Fibroblast of the conjunctiva (primary cell): ENCODE data around the gene SLC23A2.
"Not testable (repeated sequence)": the region's sequence is repeated elsewhere in the genome, so short reads cannot be mapped to it uniquely, and the experiment has no call there.

ENCODE experiments used
- DNase-seq: peaks from one replicate; pipeline ENCODE4 v3.0.0-alpha.2; 2010; ENCODE audit warnings: low read depth

SLC23A2 gene

DNA sequence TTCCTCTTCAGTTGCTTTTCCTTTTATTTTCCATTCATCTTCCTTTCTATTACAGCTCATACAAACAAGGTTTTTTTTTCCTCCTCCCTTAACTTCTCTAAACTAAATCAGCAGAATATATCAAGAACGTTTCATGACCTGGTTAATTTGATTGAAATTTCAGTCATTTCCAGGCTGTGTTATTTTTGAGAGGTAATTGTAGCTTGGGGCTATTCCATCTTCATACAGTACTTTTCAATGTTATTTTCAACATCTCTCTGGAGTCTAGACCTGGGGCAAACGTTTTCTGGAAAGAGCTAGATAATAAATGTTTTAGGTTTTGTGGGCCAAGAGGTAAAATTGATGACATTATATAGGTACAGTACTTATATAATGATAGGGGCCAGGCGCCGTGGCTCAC is 4.0 kb upstream of the SLC23A2 start:
- no peak for DNase-seq

DNA sequence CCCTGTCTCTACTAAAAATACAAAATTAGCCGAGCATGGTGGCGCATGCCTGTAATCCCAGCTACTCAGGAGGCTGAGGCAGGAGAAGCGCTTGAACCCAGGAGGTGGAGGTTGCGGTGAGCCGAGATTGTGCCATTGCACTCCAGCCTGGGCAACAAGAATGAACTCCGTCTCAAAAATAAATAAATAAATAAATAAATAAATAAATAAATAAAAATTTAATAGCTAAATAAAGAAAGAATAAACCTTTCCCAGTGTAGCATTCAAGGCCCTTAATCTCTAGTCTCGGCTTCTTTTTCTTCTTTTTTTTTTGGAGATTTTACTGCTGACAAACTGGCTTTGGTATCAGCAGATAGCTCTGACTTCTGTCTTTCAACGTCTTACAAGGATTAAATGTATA is 3.5 kb upstream of the SLC23A2 start:
- DNase-seq, result not testable (repeated sequence)

DNA sequence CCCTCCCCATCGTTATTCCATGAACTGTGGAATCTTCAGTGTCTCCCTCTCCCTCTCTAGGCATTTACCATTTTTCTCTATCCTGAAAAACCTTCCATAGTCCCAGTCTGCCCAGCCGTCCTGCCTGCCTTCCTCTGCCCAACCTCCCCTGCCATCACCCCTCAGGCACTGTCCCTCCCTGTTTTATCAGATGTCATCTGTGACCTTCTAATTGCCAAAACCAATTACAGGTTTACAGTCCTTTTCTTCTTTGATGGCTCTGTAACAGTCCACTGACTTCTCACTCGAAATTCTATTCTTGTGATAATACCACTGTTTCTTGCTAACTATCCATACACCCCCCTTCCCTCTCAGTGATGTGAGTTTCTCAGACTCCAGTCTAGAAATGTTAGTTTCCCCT is 2.3 kb upstream of the SLC23A2 start:
- DNase-seq, result no peak

DNA sequence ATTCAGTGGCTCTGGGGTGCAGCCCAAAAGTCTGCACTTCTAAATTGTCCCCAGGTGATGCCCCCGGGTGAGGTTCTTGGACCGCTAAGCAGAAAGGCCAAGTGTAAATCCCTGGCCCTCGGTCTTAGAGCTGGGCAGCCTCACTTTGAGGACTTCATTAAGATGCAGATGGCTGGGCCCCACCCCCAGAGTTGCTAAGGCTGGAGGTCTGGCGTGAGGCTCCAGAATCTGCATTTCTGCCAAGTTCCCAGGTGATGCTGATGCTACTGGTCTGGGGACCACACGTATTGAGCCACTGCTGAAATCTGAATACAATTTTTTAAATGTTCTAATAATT is 735 bp upstream of the SLC23A2 start:
- no peak for DNase-seq

DNA sequence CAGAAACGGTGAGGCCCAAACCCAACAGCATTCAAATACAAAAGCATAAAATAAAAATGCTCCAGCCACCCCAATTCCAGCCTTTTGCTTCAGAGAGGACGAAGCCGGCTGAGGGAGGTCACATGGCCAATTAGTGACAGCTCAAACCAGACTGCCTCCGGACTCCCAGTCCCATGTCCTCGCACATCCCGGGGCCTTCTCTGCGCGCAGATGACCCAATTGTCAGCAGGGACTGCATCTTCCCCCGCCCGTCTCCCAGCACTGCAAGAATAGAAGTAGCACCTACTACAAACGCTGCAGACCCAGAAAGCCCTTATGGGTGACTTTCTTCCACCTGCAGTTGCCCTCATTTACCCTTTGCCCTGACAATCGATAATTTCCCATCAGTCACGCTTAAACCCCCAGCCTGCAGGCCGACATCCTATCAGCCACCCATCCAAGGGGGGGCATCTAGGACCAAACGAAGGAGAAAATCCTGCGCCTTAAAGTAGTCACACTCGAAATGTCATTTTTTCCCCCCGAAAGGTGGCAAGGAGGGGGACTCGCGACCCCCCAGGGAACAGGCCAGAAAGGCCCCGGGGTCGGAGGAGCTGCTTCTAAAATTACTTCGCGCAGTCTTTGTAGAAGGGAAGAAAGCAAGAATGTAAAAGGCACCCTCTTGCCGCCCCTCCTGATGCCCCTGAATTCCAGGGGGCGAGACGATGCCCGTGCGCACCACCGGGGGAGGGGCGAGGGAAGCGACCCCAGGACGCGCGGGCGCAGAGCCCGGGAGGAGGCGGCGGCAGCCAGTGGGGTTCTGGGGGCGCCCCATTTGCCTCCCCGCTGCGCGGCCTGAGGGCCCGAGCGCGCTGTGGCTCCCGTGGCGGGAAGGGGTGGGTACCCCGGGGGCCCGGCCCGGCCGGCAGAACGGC is 792 bp downstream of the SLC23A2 start:
- no peak for DNase-seq

DNA sequence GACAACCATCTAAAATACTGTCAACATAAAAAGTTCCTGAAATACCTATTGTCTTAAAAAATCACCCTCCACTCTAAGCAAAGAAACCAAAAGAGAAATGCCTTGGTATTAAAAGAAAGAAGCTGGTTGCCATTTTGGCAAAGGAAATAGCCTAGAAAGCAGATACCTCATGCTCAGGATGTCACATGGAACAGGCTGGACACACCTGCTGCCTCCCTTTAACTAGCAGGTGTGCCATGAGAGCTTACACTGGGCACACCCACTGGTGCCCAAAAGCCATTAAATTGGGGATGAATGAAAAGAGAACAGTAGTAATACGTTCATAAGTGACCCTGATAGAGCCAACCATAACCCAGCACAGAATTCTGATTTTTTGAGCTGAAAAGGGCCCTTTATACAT is 1.5 kb downstream of the SLC23A2 start:
- no peak for DNase-seq

DNA sequence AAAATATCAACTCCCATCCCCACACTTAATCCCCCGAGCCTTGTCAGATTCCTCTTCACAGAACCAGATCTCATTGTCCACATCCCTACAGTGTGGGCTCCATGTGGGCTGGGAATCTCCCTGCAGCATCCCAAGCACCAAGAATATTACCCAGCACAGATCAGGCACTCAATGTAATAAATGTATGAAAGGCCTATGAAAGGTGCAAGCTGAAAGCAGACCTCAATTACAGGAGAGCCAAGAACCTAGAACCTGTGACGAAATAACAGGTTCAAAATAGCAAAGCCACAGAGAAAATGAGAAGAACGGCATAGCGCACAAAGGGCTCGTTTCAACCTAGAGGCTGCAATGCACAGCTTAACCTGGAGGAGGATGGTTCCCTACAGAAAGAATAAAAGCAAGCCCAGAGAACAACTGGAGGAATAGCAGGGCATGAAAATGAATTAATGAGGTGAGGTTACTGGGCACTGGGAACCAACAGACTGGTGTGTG is 3.1 kb downstream of the SLC23A2 start:
- no peak for DNase-seq

DNA sequence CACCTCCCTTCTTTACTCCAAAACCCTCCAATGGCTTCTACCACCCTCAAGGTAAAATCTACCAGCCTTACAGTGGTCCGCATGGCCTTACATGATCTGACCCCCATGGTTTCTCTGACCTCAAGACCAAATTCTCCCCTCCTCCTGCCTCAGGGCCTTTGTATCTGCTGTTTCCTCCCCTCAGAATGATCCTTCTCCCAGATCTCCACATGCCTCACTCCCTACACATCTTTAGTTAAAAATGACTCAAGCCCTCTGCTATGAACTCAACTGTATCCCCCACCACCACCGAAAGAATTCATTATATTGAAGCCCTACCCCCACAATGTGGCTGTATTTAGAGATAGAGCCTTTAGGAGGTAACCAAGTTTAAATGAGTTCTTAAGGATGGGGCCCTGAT is 4.1 kb downstream of the SLC23A2 start:
- no peak for DNase-seq

DNA sequence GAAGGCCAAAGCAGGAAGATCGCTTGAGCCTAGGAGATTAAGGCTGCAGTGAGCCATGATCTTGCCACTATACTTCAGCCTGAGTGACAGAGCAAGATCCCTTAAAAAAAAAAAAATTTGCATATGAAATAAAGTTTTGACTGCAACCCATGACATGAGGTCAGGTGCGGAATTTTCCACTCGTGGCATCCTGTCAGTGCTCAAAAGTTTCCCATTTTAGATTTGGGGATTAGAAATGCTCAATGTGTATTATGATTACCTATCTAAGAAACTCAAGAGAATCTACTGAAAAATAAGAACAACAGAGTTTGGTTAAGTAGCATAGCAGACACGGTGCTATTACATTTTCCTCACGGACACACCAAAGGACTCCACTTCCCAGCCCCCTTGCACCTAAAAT is 11.7 kb downstream of the SLC23A2 start:
- no peak for DNase-seq

DNA sequence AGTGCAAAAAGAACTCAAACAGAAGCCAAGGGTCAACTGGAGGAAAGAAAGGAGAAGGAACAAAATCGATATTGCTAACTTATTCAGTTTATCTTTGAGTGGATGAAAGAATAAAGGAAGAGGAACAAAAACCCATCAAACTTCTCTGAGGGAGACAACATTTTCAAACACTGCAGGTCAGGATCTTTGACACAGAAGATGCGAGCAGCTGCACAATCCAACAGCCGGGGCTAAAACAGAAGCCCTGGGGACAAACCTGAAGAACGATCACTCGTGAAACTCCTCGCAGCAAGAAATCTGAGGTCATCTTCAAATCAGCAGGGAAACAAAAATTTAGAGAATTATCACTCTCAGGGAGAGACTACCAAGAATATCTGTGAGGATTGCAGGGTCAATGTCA is 14.2 kb downstream of the SLC23A2 start:
- DNase-seq, result no peak

DNA sequence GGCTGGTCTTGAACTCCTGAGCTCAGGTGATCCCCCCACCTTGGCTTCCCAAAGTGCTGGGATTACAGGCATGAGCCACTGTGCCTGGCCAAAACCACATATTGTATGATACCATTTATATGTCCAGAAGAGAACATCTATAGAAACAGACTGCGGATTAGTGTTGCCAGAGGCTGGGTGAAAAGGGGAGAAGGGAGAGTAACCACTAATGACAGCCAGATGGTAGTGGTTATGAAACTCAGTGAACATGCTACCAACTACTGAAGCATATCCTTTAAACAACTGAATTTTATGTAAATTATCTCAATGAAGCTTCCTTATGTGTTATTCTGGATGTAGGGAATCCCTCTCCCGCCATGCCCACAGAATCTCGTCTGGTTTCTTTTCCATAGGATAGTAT is 15.7 kb downstream of the SLC23A2 start:
- peak; percentile 38 for DNase-seq

DNA sequence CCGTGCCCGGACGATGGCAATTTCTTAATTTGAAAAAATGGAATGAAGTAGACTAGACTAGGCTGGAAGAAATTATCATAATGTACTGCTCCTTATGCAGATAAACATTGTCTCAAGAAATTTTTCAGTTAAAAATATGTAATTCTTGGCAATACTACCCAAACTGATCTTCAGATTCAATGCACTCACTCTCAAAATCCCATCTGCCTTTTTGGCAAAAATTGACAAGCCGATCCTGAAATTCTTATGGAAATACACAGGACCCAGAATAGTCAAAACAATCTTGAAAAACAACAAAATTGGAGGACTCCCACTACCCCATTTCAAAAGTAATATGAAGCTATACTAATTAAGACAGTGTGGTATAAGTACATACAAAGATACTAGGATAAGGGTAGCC is 19.0 kb downstream of the SLC23A2 start:
- no peak for DNase-seq

DNA sequence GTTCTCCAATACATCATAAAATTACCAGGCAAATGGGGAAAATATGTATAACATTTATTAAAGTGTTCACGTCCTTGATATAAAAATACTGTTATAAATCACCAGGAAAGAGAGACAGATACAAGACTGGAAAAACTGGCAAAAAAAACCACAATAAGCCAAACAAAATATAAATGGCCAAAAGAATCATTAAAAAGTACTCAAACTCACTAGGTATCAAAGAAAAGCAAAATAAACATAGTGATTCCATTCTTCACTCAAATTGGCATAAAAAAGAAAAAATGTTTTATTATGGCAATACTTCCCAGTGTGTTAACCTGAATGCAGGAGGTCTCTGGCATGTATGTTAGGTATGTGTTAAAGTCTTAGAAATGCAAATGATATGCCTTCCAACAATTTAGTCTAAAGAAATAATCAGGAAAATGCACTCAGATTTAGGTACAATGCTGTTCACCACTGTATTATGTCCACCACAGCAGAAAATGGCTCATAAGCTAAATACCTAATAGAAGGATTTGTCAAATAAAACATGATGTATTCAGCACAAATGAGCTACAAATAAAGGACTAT is 21.4 kb downstream of the SLC23A2 start:
- DNase-seq, result no peak

DNA sequence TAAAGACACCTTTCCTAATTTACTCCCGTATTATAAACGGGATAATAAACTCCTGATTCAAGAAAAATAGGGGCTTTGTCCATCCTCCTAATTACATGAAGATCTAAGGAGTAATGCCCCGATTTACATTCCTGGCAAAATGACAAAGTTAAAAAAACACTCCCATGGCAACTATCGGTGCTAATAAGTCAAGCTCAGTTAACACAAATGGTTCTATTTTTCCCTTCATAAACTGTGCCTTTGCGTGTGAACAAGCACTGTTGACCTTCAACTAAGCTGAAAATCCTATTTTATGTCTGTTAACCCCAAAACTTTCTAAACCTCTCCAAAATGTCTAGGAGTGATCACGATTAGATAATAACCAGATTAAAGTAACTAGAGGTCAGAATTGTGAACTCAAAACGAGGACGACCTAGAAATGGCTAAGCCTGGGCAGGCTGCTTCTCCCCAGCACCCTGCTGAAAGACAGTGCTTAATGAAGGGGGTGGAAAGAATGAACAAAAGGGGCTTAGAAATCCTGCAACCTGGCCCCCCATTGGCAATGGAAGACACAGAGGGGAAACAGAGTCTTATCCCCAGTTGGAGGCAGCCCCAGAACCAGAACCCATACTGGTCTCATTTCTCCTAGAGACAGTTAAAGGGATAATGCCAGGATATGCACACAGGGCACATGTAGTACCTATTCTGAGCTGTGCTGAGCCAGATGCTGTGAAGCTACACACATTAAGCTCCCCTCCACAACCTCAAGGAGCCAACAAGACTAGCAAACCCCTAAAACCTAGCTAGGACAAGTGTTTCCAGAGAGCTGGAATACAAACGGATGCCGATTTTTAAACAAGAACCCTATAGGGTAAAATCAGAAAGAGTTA is 23.0 kb downstream of the SLC23A2 start:
- no peak for DNase-seq

DNA sequence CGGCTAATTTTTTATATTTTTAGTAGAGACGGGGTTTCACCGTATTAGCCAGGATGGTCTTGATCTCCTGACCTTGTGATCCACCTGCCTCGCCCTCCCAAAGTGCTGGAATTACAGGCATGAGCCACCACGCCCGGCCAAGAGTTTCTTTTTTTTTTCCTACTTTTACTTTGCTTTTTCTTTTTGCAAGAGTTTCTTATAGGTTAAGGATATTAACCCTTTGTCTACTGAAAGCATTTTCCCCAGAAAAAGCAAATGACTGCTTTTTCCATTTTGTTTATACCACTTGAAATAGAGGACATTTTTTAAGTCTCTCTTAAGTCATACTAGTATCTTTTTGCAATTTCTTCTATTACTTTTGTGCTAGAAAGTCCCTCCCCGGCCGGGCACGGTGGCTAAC is 25.3 kb downstream of the SLC23A2 start:
- DNase-seq, result not testable (repeated sequence)

DNA sequence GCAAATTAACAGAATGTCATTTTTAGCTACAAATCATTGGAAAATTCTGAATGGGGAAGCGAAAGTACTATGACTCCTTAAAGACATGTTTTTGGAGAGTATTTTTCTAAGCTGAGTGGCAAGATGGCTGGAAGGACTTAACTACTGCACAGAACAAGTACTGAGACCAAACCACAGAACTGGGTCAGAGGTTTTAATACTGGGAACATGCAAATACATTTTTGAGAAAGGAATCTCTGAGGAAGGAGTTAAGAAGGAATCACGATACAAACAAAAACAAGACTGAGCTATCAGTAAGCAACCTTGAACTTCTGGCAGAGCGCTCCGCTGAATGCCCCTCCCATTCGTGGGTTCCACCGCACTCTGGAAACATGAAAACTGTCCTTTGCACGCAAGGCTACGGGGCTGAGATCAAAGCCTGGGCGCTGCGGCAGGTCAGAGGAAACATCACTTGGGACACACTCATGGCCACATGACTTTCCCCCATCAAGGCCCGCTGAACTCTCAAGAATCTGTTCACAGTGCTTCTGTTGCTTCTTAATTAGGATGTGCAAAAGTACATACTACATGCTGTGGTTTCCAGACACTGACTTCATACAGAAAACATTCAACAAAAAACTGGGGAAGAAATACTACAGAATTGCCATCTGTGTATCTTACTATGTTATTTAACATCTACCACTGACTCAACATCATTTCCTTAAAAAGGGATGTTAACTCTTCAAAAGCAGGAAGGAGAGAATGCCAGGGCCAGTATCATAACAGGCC is 27.8 kb downstream of the SLC23A2 start:
- peak; percentile 40 for DNase-seq

DNA sequence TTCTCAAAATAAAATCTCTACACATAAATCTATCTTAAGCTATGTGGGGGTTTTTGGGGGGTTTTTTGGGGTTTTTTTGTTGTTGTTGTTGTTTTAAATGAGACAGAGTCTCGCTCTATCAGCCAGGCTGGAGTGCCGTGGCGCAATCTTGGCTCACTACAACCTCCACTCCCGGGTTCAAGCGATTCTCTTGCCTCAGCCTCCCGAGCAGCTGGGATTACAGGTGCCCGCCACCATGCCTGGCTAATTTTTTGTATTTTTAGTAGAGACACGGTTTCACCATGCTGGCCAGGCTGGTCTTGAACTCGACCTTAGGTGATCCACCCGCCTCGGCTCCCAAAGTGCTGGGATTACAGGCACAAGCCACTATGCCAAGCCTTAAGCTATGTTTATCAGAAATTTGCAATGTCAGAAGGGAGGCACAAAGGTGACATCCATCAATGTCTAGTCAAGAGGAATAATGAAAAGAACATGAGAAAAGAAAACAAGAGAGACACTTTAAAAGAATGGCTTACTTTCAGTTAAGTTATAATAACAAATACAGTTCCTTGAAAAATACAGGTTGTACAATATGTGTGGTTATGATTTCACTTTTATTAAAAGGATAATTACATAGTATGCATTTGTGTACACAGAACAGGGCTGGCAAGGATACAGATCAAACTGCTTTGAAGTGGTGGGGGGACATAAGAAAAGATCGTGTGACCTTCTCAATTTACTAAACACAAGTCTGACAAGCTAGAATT is 28.6 kb downstream of the SLC23A2 start:
- DNase-seq, result no peak

DNA sequence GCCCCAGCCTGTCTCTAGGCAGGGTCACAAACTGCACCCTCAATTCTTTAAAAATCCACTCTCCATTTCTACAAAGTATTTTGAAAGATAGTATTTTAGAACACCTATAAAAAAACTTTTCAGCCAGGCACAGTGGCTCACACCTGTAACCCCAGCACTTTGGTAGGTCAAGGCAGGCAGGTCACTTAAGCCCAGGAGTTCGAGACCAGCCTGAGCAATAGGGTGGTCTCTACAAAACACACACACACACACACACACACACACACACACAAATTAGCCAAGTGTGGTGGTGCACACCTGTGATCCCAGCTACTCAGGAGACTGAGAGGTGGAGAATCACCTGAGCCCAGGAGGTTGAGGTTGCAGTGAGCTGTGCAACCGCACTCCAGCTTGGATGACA is 30.2 kb downstream of the SLC23A2 start:
- DNase-seq, result no peak

DNA sequence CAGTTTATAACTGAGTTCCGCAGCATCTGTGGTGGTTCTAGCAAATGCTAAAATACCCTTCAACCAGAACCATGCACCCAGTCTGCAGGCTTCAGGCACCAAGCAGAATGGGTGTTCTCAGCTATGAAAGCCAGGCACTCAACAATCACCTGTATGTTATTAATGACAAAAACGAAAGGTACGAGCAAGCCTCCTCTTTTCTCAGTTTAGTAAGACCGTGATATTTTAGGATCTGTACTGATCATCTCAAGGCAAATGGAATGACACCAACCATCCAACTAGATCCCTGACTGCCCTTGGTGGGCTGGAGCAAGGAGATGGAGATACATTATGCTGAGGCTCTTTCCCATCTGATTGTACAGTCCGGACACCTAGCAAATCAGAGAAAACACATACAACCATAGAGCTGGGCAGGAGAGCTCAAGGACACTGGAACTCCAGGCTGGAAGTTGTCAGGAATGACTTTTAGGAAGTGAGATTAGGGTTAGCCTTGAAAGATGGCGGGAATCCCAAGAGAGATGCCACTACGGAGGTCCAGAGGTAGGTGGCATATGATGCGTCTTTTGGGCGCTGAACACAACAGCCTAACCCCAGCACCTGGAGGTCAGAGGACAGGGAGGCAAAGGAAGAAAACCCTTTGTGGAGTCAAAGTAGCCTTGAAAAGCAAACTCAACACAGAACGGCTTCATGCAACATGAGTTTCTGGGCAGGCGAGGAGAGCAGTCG is 33.4 kb downstream of the SLC23A2 start:
- DNase-seq, result no peak
